Cardiac muscle cell (in vitro differentiated cells and primary cell): ENCODE results near the gene MPHOSPH9. TPM values are rescaled to one million over a fixed set of nuclear protein-coding genes. Genes with fewer than 3 reads are reported as not detected.
A peak's percentile ranks its signal among the peaks of the same experiment; 100 is the strongest.

Experiments
- DNase-seq, 2 donors: peaks; one replicate each; pipeline versions ENCODE4 v3.0.0 to v3.0.0-alpha.2; 2010 to 2017; ENCODE audit warnings: low read depth in 1 of 2, low spot score in 1 of 2
- H3K27ac ChIP-seq: fragments of 200-600 bp; sonication (generic); 2 replicates; pipeline ENCODE4 v1.5.1; 2016
- H3K27me3 ChIP-seq: fragments of 200-600 bp; sonication (generic); 2 replicates; pipeline ENCODE4 v1.6.0; 2016; ENCODE audit warnings: control low read depth
- H3K36me3 ChIP-seq: fragments of 200-600 bp; sonication (generic); 2 replicates; pipeline ENCODE4 v1.5.1; 2016; ENCODE audit warnings: control low read depth
- H3K4me1 ChIP-seq: fragments of 200-600 bp; sonication (generic); 2 replicates; pipeline ENCODE4 v1.8.1; 2017; ENCODE audit warnings: low read depth, mild to moderate bottlenecking, mixed run types
- H3K4me3 ChIP-seq: fragments of 200-600 bp; sonication (generic); 2 replicates; pipeline ENCODE4 v1.5.1; 2016; ENCODE audit warnings: mild to moderate bottlenecking
- H3K9me3 ChIP-seq: fragments of 200-600 bp; sonication (generic); 2 replicates; pipeline ENCODE4 v1.5.1; 2017; ENCODE audit warnings: low read depth, mild to moderate bottlenecking, control low read depth
- polyA plus RNA-seq: library from polyadenylated mRNA; unstranded; fragments of >200 nt; fragmentation: Nextera tagmentation; extraction: Ambion mirVana; gene quantifications from 2 replicates; pipeline ENCODE4 v1.2.1, GENCODE V29; 2016
- total RNA-seq: library from RNA; depleted of rRNA; stranded (reverse); fragments of >200 nt; gene quantifications from 2 replicates; pipeline ENCODE4 v1.2.3, GENCODE V29; 2016
- TF ChIP-seq, protein P1 (sequence below): IDR thresholded peaks from 2 replicates; pipeline ENCODE4 v1.5.1; 2012; ENCODE audit warnings: low read depth, mild to moderate bottlenecking, low read length

Gene MPHOSPH9
- total and polyA plus RNA-seq, 2 experiments from 2014 or later = 18.1 to 90.9 TPM

DNA sequence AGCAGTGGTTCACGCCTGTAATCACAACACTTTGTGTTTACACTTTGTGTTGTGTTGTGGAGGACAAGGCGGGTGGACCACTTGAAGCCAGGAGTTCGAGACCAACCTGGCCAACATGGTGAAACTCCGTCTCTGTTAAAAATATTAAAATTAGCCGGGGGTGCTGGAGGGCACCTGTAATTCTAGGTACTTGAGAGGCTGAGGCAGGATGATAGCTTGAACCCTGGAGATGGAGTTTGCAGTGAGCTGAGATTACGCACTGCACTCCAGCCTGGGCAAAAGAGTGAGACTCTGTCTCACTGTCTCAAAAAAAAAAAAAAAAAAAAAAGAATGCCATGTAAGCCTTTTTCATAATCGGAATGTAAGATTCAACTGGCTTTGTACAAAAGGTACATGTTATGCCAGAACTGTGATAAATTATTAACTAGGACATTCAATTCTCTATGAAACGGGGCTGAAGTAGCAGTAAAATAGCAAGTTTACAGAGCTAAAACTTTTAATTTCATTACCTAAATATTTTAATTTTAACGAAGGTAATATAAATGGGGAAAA lies 68.2 kb downstream of the MPHOSPH9 start:
- DNase-seq = no peak
- TF ChIP-seq, protein P1, sequence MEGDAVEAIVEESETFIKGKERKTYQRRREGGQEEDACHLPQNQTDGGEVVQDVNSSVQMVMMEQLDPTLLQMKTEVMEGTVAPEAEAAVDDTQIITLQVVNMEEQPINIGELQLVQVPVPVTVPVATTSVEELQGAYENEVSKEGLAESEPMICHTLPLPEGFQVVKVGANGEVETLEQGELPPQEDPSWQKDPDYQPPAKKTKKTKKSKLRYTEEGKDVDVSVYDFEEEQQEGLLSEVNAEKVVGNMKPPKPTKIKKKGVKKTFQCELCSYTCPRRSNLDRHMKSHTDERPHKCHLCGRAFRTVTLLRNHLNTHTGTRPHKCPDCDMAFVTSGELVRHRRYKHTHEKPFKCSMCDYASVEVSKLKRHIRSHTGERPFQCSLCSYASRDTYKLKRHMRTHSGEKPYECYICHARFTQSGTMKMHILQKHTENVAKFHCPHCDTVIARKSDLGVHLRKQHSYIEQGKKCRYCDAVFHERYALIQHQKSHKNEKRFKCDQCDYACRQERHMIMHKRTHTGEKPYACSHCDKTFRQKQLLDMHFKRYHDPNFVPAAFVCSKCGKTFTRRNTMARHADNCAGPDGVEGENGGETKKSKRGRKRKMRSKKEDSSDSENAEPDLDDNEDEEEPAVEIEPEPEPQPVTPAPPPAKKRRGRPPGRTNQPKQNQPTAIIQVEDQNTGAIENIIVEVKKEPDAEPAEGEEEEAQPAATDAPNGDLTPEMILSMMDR = no peak
- Histone ChIP-seq H3K9me3 (no peaks in the 10 kb centered on the region), H3K4me1 (no peaks in the 10 kb centered on the region), H3K4me3 (no peak overlapping the region), H3K36me3 (peaks cover 57% of the 10 kb centered on the region), H3K27ac (no peak overlapping the region), H3K27me3 (no peaks in the 10 kb centered on the region)

DNA sequence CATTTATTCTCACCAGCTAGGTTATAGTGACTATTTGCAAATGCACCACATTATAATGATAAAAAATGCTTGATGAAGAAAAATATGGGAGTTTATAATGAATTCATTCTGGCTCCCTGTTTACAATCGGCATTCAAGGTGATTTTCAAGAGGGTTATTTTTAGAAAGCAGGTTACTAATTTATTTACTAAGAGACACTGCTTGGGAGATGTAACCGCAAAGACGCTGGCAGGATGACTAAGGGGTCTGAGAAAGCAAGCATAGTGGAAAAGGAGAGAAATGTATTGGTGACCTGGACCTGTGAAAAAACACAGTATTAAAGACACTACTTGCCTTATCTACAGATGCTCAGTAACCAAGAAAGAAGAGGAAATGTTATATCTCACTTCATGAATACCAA lies 68.7 kb downstream of the MPHOSPH9 start:
- Histone ChIP-seq H3K27ac (no peak overlapping the region), H3K4me3 (no peak overlapping the region), H3K4me1 (no peaks in the 10 kb centered on the region), H3K27me3 (no peaks in the 10 kb centered on the region), H3K9me3 (no peaks in the 10 kb centered on the region), H3K36me3 (peaks cover 62% of the 10 kb centered on the region)
- no peak for DNase-seq
- TF ChIP-seq, protein P1 = no peak

DNA sequence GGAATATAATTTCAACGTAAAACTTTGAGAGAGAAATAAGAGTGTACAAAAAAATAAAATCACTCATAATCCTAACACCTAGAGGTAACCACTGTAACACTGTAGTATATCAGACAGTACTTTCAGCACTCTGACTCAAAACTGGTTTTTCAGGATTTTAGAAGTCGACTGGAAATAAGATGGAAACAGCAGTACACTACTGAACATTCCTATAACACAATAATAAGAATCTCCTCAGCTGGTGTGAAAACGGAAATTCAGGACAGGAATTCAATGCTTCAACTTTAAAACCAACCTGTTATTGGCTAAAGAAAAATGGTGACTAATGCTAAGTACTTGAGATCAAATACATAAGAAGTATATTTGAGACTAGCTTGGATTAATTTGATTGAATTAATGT lies 69.7 kb downstream of the MPHOSPH9 start:
- no peak overlapping the region for H3K4me3 ChIP-seq
- TF ChIP-seq, protein P1 = no peak
- no peak overlapping the region for H3K27ac ChIP-seq
- peaks cover 62% of the 10 kb centered on the region for H3K36me3 ChIP-seq
- no peak for DNase-seq
- no peaks in the 10 kb centered on the region for H3K27me3 ChIP-seq
- H3K9me3 ChIP-seq = no peaks in the 10 kb centered on the region
- no peaks in the 10 kb centered on the region for H3K4me1 ChIP-seq

DNA sequence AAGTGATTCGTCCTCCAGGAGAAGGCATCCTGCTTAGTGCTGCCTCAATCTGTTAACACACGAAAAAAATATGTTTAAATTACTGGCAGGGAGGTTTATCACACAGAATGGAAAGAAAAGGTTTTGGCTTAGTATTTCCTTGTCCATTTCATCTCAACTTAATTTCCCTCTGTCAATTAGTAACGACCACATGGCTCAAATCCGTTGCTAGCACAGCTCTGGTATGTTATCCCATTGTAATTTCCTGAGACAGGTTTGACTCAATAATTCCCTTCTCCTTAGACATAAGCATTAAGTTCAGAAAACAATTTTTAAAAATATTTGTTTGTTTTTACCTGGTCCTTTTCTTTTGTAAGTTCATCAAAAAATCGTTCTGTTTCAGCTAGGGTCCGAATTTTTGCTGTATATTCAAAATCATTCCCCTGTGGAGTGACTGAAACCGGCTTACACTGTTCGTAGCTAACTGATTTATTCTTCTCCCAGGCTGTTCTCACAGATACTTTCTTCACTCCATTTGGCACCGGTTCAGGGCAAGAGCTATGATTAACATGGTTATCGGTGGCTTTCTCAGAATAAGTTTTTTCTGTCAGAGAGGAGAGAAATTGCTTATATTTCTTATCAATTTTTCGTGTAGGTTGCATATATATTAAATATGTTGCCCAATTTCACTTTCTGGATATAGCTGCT lies 72.0 kb downstream of the MPHOSPH9 start:
- no peaks in the 10 kb centered on the region for H3K27me3 ChIP-seq
- no peaks in the 10 kb centered on the region for H3K4me1 ChIP-seq
- H3K27ac ChIP-seq = no peak overlapping the region
- no peak overlapping the region for H3K4me3 ChIP-seq
- H3K36me3 ChIP-seq = peaks cover 64% of the 10 kb centered on the region
- DNase-seq = peak in 1 of 2 donors; percentile 50
- no peaks in the 10 kb centered on the region for H3K9me3 ChIP-seq
- TF ChIP-seq, protein P1 = no peak

DNA sequence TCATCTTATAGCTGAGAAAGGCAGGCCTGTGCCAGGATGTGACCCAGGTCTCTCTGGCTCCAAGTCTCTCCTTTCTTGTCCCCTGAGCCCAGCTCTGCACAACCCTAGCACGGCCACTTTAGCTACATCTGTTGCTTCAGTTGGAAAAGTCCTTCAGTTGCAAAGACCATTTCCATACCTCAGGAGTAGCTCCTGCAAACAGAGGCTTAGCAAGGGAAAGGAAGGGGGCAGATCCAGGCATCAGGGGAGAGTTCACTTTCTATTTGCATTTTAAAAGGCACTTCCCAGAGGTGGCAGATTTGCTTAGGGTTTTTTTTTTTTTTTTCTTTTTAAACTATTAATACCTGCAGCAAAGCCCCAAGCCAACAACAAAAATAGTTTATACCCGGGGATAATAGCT lies 79.0 kb downstream of the MPHOSPH9 start:
- no peak overlapping the region for H3K4me3 ChIP-seq
- H3K9me3 ChIP-seq = no peaks in the 10 kb centered on the region
- H3K27ac ChIP-seq = no peak overlapping the region
- TF ChIP-seq, protein P1 = no peak
- H3K27me3 ChIP-seq = peaks cover 3% of the 10 kb centered on the region
- no peak for DNase-seq
- peaks cover 9% of the 10 kb centered on the region for H3K4me1 ChIP-seq
- H3K36me3 ChIP-seq = peaks cover 12% of the 10 kb centered on the region
